HCT116 (cell line): Measurements from ENCODE around the gene DRAM1. TPM values are rescaled to one million over a fixed set of nuclear protein-coding genes. Genes with fewer than 3 reads are reported as not detected.

Experiments
- ATAC-seq: fragments of 200-7000 bp; cut with Tn5 transposase; 2 replicates; pipeline ENCODE4 v1.9.1; 2020; ENCODE audit warnings: mild to moderate bottlenecking, moderate library complexity
- BruUV-seq: library from RNA; stranded (reverse); fragments of 400-500 nt; replicated peaks from 2 replicates; lab custom pipeline; 2021; lab: Mats Ljungman, UMichigan
- CTCF ChIA-PET: fragments of 300-600 bp; sonication (Branson Sonifier 250); formaldehyde crosslinking; loops from one replicate; lab custom pipeline; 2021; ENCODE audit warnings: antibody characterized with exemption; lab: Charles Lee
- POLR2A ChIA-PET: fragments of 300-600, 350-600 bp; sonication (Branson Sonifier 250); formaldehyde crosslinking; loops from one replicate; lab custom pipeline; 2021; ENCODE audit warnings: antibody characterized with exemption; lab: Charles Lee
- RAD21 ChIA-PET, 2 experiments: fragments of 300-600 bp; sonication (Branson Sonifier 250); formaldehyde crosslinking; loops; one replicate each; lab custom pipeline; 2023; ENCODE audit warnings: low total read pairs in 2 of 2; ENCODE audit not compliant: uncharacterized antibody in 2 of 2, unreplicated experiment in 2 of 2, low non-redundant PET in 1 of 2; lab: Charles Lee
- DNase-seq: peaks from one replicate; pipeline ENCODE4 v3.0.0-alpha.2; 2010; ENCODE audit warnings: low read depth, low spot score
- H2AFZ ChIP-seq: fragments of 200-600 bp; shearing (Covaris generic), sonication (generic); 2 replicates; pipeline ENCODE4 v1.6.1; 2017; ENCODE audit warnings: low read depth, mixed run types, mixed read lengths, antibody characterized with exemption, low read length; ENCODE audit not compliant: poor library complexity, severe bottlenecking
- H3K27ac ChIP-seq: 2 replicates; pipeline ENCODE4 v1.5.1; 2012; ENCODE audit warnings: low read depth, low read length
- H3K27me3 ChIP-seq: fragments of 200-600 bp; sonication (generic); 2 replicates; pipeline ENCODE4 v1.6.1; 2016; ENCODE audit warnings: mixed run types, low read length, mixed read lengths; ENCODE audit not compliant: insufficient read depth
- H3K36me3 ChIP-seq, 2 experiments: fragments of 200-500 bp in 1 of 2; fragments of 200-600 bp in 1 of 2; sonication (Bioruptor generic) in 1 of 2; sonication (generic) in 1 of 2; 2 replicates each; pipeline versions ENCODE4 v1.5.1 to v1.6.1; 2014 to 2016; ENCODE audit warnings: low read length in 2 of 2, inconsistent platforms in 1 of 2, mixed read lengths in 1 of 2, mixed run types in 1 of 2; ENCODE audit not compliant: insufficient read depth in 2 of 2, control insufficient read depth in 1 of 2
- H3K4me1 ChIP-seq, 2 experiments: fragments of 200-600 bp in 1 of 2; sonication (generic) in 1 of 2; 2 replicates each; pipeline versions ENCODE4 v1.5.1 to v1.6.1; 2012 to 2017; ENCODE audit warnings: low read length in 2 of 2, inconsistent platforms in 1 of 2, mild to moderate bottlenecking in 1 of 2, mixed read lengths in 1 of 2, mixed run types in 1 of 2, moderate library complexity in 1 of 2; ENCODE audit not compliant: insufficient read depth in 2 of 2, control insufficient read depth in 1 of 2
- H3K4me2 ChIP-seq: fragments of 200-600 bp; sonication (generic); 2 replicates; pipeline ENCODE4 v1.6.1; 2017; ENCODE audit warnings: mixed run types, low read length, mixed read lengths
- H3K4me3 ChIP-seq, 2 experiments: fragments of 200-600 bp in 1 of 2; sonication (generic) in 1 of 2; replicated peaks in 1 of 2; 2 replicates each; pipeline ENCODE4 v1.5.1; 2011 to 2016; ENCODE audit warnings: low read length in 2 of 2, control low read depth in 1 of 2, low read depth in 1 of 2, mild to moderate bottlenecking in 1 of 2, mixed read lengths in 1 of 2, mixed run types in 1 of 2
- H3K79me2 ChIP-seq: fragments of 200-600 bp; sonication (generic); 2 replicates; pipeline ENCODE4 v1.6.1; 2017; ENCODE audit warnings: mild to moderate bottlenecking, mixed run types, low read length, moderate library complexity, mixed read lengths; ENCODE audit not compliant: insufficient read depth
- H3K9ac ChIP-seq: fragments of 200-600 bp; sonication (generic); 2 replicates; pipeline ENCODE4 v1.6.1; 2016; ENCODE audit warnings: low read length, mixed read lengths
- H3K9me2 ChIP-seq: fragments of 200-600 bp; sonication (generic), shearing (Covaris generic); 2 replicates; pipeline ENCODE4 v1.6.1; 2017; ENCODE audit warnings: mixed run types, mild to moderate bottlenecking, moderate library complexity; ENCODE audit not compliant: insufficient read depth
- H3K9me3 ChIP-seq, 2 experiments: fragments of 200-500 bp in 1 of 2; fragments of 200-600 bp in 1 of 2; sonication (Bioruptor generic) in 1 of 2; sonication (generic) in 1 of 2; 2 replicates each; pipeline ENCODE4 v1.6.1; 2014 to 2017; ENCODE audit warnings: low read length in 2 of 2, mixed read lengths in 2 of 2, inconsistent platforms in 1 of 2, low read depth in 1 of 2, mild to moderate bottlenecking in 1 of 2, mixed run types in 1 of 2, moderate library complexity in 1 of 2; ENCODE audit not compliant: control insufficient read depth in 1 of 2, insufficient read depth in 1 of 2
- H4K20me1 ChIP-seq: fragments of 200-600 bp; sonication (generic), shearing (Covaris generic); 2 replicates; pipeline ENCODE4 v1.6.1; 2017; ENCODE audit warnings: mixed run types, mild to moderate bottlenecking, moderate library complexity; ENCODE audit not compliant: insufficient read depth
- CBX3 ChIP-seq: IDR thresholded peaks from 2 replicates; pipeline ENCODE4 v1.6.1; 2012; ENCODE audit warnings: low read depth
- EGR1 ChIP-seq: IDR thresholded peaks from 2 replicates; pipeline ENCODE4 v1.6.1; 2012; ENCODE audit warnings: low read depth
- FOSL1 ChIP-seq: IDR thresholded peaks from 2 replicates; pipeline ENCODE4 v1.6.1; 2012; ENCODE audit warnings: low read depth
- JUND ChIP-seq: IDR thresholded peaks from 2 replicates; pipeline ENCODE4 v1.6.1; 2012
- SIN3A ChIP-seq: IDR thresholded peaks from 2 replicates; pipeline ENCODE4 v1.6.1; 2012; ENCODE audit warnings: low read depth
- ZBTB33 ChIP-seq: IDR thresholded peaks from 2 replicates; pipeline ENCODE4 v1.6.1; 2011; ENCODE audit warnings: mild to moderate bottlenecking, low read length, moderate library complexity; ENCODE audit not compliant: insufficient replicate concordance; ENCODE audit errors: extremely low read depth
- intact Hi-C: fragments of 100-400 bp; cut with micrococcal nuclease; formaldehyde crosslinking; loops from 2 replicates; pipeline ENCODE4 v1.10.0; 2022
- total RNA-seq: library from RNA; stranded (reverse); gene quantifications from one replicate; pipeline ENCODE4 v1.2.1, GENCODE V29; 2021; ENCODE audit not compliant: unreplicated experiment
- TF ChIP-seq, protein P1 (sequence below): IDR thresholded peaks from 2 replicates; pipeline ENCODE4 v1.6.1; 2012; ENCODE audit warnings: low read depth
- TF ChIP-seq, protein P2 (sequence below), 3 experiments: fragments of 200-600 bp in 1 of 3; sonication (generic) in 1 of 3; IDR thresholded peaks in 2 of 3; conservative IDR thresholded peaks in 1 of 3; 2 replicates each; pipeline ENCODE4 v1.5.1; 2012 to 2017; ENCODE audit warnings: low read depth in 2 of 3, low read length in 2 of 3, antibody characterized with exemption in 1 of 3, borderline replicate concordance in 1 of 3, control low read depth in 1 of 3, mild to moderate bottlenecking in 1 of 3, mixed read lengths in 1 of 3, mixed run types in 1 of 3, moderate library complexity in 1 of 3; ENCODE audit not compliant: insufficient read depth in 1 of 3

DRAM1 gene
- total RNA-seq, 1 experiment from 2014 or later, result 20.3 TPM

DNA sequence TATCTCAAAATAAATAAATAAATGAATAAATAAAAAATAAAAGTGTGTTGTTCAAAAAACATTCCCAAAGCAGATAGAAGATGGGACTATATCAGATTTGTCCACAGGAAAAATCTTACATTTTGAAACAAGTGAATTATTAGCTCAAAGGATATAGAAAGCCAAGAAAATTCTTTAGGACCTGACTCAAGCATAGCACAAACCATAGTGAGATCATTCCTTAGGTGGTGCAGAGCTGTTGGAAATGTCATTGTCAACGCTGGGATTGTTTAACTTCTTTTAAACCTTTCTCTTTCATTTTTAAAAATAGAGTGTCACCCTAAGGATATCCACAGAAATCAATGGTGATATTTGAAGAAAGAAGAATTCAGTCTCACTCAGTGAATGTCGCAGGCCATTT lies 43.5 kb downstream of the DRAM1 start:
- no peaks in the 10 kb centered on the region for H3K4me1 ChIP-seq
- H3K9ac ChIP-seq, result no peak overlapping the region
- H3K27me3 ChIP-seq, result no peaks in the 10 kb centered on the region
- ATAC-seq (no peak), DNase-seq (no peak)
- H3K9me3 ChIP-seq, result no peaks in the 10 kb centered on the region
- ChIA-PET RAD21 (no interaction called here), CTCF (no interaction called here), POLR2A (no interaction called here)
- intact Hi-C loops, result no loop called here
- no TSS peak for BruUV-seq
- no peak for TF ChIP-seq CBX3
- TF ChIP-seq JUND, result no peak
- TF ChIP-seq, protein P1, sequence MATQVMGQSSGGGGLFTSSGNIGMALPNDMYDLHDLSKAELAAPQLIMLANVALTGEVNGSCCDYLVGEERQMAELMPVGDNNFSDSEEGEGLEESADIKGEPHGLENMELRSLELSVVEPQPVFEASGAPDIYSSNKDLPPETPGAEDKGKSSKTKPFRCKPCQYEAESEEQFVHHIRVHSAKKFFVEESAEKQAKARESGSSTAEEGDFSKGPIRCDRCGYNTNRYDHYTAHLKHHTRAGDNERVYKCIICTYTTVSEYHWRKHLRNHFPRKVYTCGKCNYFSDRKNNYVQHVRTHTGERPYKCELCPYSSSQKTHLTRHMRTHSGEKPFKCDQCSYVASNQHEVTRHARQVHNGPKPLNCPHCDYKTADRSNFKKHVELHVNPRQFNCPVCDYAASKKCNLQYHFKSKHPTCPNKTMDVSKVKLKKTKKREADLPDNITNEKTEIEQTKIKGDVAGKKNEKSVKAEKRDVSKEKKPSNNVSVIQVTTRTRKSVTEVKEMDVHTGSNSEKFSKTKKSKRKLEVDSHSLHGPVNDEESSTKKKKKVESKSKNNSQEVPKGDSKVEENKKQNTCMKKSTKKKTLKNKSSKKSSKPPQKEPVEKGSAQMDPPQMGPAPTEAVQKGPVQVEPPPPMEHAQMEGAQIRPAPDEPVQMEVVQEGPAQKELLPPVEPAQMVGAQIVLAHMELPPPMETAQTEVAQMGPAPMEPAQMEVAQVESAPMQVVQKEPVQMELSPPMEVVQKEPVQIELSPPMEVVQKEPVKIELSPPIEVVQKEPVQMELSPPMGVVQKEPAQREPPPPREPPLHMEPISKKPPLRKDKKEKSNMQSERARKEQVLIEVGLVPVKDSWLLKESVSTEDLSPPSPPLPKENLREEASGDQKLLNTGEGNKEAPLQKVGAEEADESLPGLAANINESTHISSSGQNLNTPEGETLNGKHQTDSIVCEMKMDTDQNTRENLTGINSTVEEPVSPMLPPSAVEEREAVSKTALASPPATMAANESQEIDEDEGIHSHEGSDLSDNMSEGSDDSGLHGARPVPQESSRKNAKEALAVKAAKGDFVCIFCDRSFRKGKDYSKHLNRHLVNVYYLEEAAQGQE, result no peak
- no peak for TF ChIP-seq ZBTB33
- TF ChIP-seq FOSL1, result no peak
- TF ChIP-seq, protein P2, sequence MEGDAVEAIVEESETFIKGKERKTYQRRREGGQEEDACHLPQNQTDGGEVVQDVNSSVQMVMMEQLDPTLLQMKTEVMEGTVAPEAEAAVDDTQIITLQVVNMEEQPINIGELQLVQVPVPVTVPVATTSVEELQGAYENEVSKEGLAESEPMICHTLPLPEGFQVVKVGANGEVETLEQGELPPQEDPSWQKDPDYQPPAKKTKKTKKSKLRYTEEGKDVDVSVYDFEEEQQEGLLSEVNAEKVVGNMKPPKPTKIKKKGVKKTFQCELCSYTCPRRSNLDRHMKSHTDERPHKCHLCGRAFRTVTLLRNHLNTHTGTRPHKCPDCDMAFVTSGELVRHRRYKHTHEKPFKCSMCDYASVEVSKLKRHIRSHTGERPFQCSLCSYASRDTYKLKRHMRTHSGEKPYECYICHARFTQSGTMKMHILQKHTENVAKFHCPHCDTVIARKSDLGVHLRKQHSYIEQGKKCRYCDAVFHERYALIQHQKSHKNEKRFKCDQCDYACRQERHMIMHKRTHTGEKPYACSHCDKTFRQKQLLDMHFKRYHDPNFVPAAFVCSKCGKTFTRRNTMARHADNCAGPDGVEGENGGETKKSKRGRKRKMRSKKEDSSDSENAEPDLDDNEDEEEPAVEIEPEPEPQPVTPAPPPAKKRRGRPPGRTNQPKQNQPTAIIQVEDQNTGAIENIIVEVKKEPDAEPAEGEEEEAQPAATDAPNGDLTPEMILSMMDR (IDR thresholded peaks at IDR 0.05 in 2 of 3, conservative IDR thresholded peaks at IDR 0.05 in 1 of 3; ENCODE audit: borderline replicate concordance in 1 of 3, insufficient read depth in 1 of 3, low read depth in 2 of 3, low read length in 2 of 3), result no peak
- TF ChIP-seq EGR1, result no peak
- no peak for TF ChIP-seq SIN3A
- H4K20me1 ChIP-seq, result no peaks in the 10 kb centered on the region
- no peak overlapping the region for H3K4me3 ChIP-seq
- no peaks in the 10 kb centered on the region for H3K9me2 ChIP-seq
- H3K36me3 ChIP-seq, result no peaks in the 10 kb centered on the region
- no peak overlapping the region for H3K27ac ChIP-seq
- H3K79me2 ChIP-seq, result no peaks in the 10 kb centered on the region
- no peak overlapping the region for H3K4me2 ChIP-seq
- H2AFZ ChIP-seq, result no peak overlapping the region
